Kidney (tissue), 14 donors: Measurements from ENCODE around the gene UNC5A. TPM values are rescaled to one million over a fixed set of nuclear protein-coding genes. Genes with fewer than 3 reads are reported as not detected.

Experiments
- DNase-seq, 5 donors: peaks; one replicate each; pipeline ENCODE4 v3.0.0-alpha.2; 2013 to 2020
- FAIRE-seq: peaks from 2 replicates; lab custom pipeline; 2012; peaks lifted over from hg19 to GRCh38; lab: Jason Lieb, UNC
- H3K27ac ChIP-seq, 2 donors: one replicate each; pipeline ENCODE4 v1.7.0; 2013; ENCODE audit warnings: low read depth in 2 of 2, low read length in 2 of 2, inconsistent platforms in 1 of 2
- H3K27me3 ChIP-seq: one replicate; pipeline ENCODE4 v1.7.1; 2013; ENCODE audit warnings: low read length, inconsistent platforms; ENCODE audit not compliant: control insufficient read depth, insufficient read depth
- H3K36me3 ChIP-seq, 3 donors: one replicate each; pipeline versions ENCODE4 v1.7.0 to v1.7.1; 2013; ENCODE audit warnings: low read length in 3 of 3, control low read depth in 1 of 3, inconsistent platforms in 1 of 3; ENCODE audit not compliant: insufficient read depth in 3 of 3, control insufficient read depth in 2 of 3
- H3K4me1 ChIP-seq, 3 donors: one replicate each; pipeline versions ENCODE4 v1.7.0 to v1.7.1; 2013; ENCODE audit warnings: low read length in 3 of 3, inconsistent platforms in 1 of 3, low read depth in 1 of 3; ENCODE audit not compliant: control insufficient read depth in 2 of 3, insufficient read depth in 2 of 3
- H3K4me3 ChIP-seq, 3 donors: one replicate each; pipeline versions ENCODE4 v1.7.0 to v1.8.1; 2013; ENCODE audit warnings: low read length in 3 of 3, control low read depth in 1 of 3, inconsistent platforms in 1 of 3
- H3K9ac ChIP-seq, 3 donors: one replicate each; pipeline versions ENCODE4 v1.7.0 to v1.7.1; 2013; ENCODE audit warnings: low read length in 3 of 3, control low read depth in 1 of 3, inconsistent platforms in 1 of 3
- H3K9me3 ChIP-seq, 3 donors: one replicate each; pipeline versions ENCODE4 v1.7.0 to v1.7.1; 2013; ENCODE audit warnings: low read length in 3 of 3, control low read depth in 1 of 3, inconsistent platforms in 1 of 3; ENCODE audit not compliant: control insufficient read depth in 2 of 3, insufficient read depth in 1 of 3
- intact Hi-C: fragments of 100-400 bp; cut with DNase I; formaldehyde crosslinking; loops from one replicate; pipeline ENCODE4 v1.11.1; 2022
- polyA plus RNA-seq: library from polyadenylated mRNA; stranded (reverse); fragments of 350-450 nt; fragmentation: Illumina TruSeq; extraction: RNeasy Lipid Tissue Mini Kit (QIAGEN cat#74804); gene quantifications from one replicate; pipeline ENCODE4 v1.2.3, GENCODE V29; 2014; ENCODE audit warnings: low read depth, low replicate concordance; ENCODE audit not compliant: insufficient read depth
- total RNA-seq: library from RNA; stranded (reverse); fragmentation: NEBNext Ultra II Directional; extraction: Animal tissue kit (Norgen Biotek cat#: 25700); gene quantifications from one replicate; pipeline ENCODE4 v1.2.1, GENCODE V29; 2021
- TF ChIP-seq, protein P1 (sequence below): IDR thresholded peaks from 3 replicates; pipeline ENCODE4 v1.5.1; 2012; ENCODE audit warnings: mild to moderate bottlenecking, moderate library complexity, borderline replicate concordance; ENCODE audit not compliant: insufficient read depth; ENCODE audit errors: extremely low read depth
- donor health status: control.
- donor health status: control.
- donor health status: control.
- donor health status: control.
- donor health status: control.
- donor health status: DM: yes; HTN: yes; CAD: no.
- donor health status: Normal renal cell carcinoma (clear cell type).

UNC5A gene
- total and polyA plus RNA-seq, 2 donors from 2014 or later = 1.5 TPM; not detected in 1

DNA sequence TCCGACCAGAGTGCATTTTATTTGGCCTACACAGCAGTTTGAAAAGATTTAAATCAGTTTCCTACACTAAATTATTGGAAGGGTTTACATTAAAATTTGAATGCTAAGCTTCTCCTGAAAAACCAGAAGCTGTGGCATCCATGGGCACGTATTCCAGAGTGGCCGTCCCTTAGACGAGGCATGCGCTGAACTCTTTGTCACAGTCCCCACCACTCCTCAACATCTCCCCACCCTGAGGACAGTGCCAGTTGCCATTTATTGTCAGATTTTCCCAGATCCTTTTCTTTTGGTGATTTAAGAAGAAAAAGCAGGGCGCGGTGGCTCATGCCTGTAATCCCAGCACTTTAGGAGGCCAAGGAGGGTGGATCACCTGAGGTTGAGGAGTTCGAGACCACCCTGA, 39.9 kb upstream of the UNC5A start:
- no peaks in the 10 kb centered on the region for H3K36me3 ChIP-seq
- TF ChIP-seq, protein P1, sequence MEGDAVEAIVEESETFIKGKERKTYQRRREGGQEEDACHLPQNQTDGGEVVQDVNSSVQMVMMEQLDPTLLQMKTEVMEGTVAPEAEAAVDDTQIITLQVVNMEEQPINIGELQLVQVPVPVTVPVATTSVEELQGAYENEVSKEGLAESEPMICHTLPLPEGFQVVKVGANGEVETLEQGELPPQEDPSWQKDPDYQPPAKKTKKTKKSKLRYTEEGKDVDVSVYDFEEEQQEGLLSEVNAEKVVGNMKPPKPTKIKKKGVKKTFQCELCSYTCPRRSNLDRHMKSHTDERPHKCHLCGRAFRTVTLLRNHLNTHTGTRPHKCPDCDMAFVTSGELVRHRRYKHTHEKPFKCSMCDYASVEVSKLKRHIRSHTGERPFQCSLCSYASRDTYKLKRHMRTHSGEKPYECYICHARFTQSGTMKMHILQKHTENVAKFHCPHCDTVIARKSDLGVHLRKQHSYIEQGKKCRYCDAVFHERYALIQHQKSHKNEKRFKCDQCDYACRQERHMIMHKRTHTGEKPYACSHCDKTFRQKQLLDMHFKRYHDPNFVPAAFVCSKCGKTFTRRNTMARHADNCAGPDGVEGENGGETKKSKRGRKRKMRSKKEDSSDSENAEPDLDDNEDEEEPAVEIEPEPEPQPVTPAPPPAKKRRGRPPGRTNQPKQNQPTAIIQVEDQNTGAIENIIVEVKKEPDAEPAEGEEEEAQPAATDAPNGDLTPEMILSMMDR = no peak
- H3K4me3 ChIP-seq = no peak overlapping the region
- no peak overlapping the region for H3K9ac ChIP-seq
- FAIRE-seq = no peak
- no peak overlapping the region for H3K27ac ChIP-seq
- peaks cover 0 to 7% (median 0%) of the 10 kb centered on the region in 3 donors for H3K9me3 ChIP-seq
- H3K27me3 ChIP-seq = no peaks in the 10 kb centered on the region
- no peak for DNase-seq
- intact Hi-C loops = no loop called here
- no peaks in the 10 kb centered on the region for H3K4me1 ChIP-seq

GRCh38 chr5:176771102-176771845, 39.1 kb upstream of the UNC5A start:
- no peak for FAIRE-seq
- intact Hi-C loops = no loop called here

DNA sequence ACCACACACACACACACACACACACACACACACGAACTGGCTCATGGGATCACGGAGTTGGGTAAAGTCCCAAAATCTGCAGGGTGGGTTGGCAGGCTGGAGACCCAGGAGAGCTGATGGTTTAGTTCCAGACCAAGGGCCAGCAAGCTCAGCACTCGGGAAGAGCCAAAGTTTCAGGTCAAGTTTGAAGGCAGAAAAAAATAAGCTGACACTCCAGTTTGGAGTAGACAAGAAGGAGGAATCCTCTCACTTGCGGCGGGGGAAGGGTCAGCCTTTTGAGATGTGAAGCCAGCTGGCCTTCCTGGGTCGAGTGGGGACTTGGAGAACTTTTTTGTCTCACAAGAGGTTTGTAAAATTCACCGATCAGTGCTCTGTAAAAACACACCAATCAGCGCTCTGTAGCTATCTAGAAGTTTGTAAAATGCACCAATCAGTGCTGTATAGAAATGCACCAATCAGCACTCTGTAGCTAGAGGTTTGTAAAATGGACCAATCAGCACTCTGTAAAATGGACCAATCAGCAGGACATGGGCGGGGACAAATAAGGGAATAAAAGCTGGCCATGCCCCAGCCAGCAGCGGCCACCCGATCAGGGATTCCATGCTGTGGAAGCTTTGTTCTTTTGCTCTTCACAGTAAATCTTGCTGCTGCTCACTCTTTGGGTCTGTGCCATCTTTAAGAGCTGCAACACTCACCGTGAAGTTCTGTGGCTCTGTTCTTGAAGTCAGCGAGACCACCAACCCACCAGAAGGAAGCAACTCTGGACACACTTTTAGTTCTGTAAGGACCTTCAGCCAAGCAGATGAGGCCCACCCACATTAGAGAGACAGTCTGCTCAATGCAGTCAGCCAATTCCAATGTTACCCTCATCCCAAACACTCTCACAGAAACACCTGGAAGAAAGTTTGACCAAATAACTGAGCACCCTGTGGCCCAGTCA, 37.8 kb upstream of the UNC5A start:
- no peaks in the 10 kb centered on the region for H3K27me3 ChIP-seq
- no peak overlapping the region for H3K9ac ChIP-seq
- H3K4me1 ChIP-seq = no peaks in the 10 kb centered on the region

More at GRCh38 chr5:176771102-176771845, 39.1 kb upstream of the UNC5A start:
- Histone ChIP-seq H3K9me3 (peaks cover 0 to under 1% (median 0%) of the 10 kb centered on the region in 3 donors), H3K4me3 (no peak overlapping the region), H3K27me3 (no peaks in the 10 kb centered on the region), H3K4me1 (no peaks in the 10 kb centered on the region), H3K27ac (no peak overlapping the region), H3K36me3 (no peaks in the 10 kb centered on the region), H3K9ac (no peak overlapping the region)
- TF ChIP-seq, protein P1 = no peak
- no peak for DNase-seq

More for the DNA sequence above, 37.8 kb upstream of the UNC5A start:
- Histone ChIP-seq H3K27ac (no peak overlapping the region), H3K4me3 (no peak overlapping the region), H3K36me3 (no peaks in the 10 kb centered on the region), H3K9me3 (no peaks in the 10 kb centered on the region)
- intact Hi-C loops = no loop called here
- TF ChIP-seq, protein P1 = no peak
- peak in 2 of 5 donors; percentile 1 to 11 for DNase-seq
- no peak for FAIRE-seq
